Fibroblast of peridontal ligament (primary cell): ENCODE measurements around the gene PRLHR.
A peak's percentile ranks its signal among the peaks of the same experiment; 100 is the strongest.
"Not testable (repeated sequence)": the region's sequence is repeated elsewhere in the genome, so short reads cannot be mapped to it uniquely, and the experiment has no call there.

Experiments
- DNase-seq: peaks from one replicate; pipeline ENCODE4 v3.0.0-alpha.2; 2010; ENCODE audit errors: extremely low read depth

Gene PRLHR

DNA sequence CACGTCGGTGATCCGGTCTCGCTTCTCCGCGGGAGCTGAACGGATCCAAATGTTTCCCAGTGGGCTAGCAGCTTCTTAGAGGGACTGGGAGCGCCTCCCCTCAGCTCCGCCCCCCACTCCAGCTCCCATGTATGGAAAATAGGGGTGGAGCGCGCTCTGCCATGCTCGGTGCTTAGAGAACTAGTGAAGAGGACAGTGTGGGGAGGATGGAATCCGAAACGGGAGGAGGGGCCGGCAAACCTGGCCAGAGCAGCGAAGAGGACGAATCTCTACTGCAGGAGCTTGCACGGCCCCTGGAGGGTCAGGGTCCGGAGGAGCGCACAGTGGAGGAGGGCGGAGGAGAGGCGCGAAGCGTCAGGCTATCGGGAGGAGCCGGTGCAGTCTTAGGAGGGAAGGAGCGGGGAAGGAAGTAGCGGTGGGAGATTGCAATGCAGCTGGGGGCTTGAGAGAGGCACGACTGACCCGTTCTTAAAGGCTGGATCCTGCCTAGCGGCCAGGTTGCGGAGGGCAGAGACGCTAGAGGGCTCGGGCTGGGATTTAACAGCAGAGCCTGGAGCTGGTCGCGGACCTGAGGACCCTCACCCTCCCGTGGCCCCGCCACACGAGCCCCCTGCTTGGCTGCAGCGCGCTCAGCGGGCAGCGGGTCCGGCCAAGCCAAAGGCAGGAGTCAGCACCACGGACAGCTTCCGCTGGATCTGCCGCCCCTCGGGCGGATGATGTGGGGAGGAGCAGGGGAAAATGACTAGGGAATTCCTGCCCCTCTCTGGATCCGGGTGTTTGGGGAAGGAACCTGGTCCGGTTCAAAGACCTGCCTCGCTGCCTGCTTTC is at the start of gene PRLHR:
Gene PRLHR (minus strand): TSS at position 51 of the 828 bp plus-strand sequence. CDS start 404 bp downstream, outside the sequence.
- no peak for DNase-seq

GRCh38 chr10:118642228-118642627 is 46.8 kb upstream of the PRLHR start:
- DNase-seq = no peak

GRCh38 chr10:118638680-118639079 is 43.2 kb upstream of the PRLHR start:
- DNase-seq = no peak

DNA sequence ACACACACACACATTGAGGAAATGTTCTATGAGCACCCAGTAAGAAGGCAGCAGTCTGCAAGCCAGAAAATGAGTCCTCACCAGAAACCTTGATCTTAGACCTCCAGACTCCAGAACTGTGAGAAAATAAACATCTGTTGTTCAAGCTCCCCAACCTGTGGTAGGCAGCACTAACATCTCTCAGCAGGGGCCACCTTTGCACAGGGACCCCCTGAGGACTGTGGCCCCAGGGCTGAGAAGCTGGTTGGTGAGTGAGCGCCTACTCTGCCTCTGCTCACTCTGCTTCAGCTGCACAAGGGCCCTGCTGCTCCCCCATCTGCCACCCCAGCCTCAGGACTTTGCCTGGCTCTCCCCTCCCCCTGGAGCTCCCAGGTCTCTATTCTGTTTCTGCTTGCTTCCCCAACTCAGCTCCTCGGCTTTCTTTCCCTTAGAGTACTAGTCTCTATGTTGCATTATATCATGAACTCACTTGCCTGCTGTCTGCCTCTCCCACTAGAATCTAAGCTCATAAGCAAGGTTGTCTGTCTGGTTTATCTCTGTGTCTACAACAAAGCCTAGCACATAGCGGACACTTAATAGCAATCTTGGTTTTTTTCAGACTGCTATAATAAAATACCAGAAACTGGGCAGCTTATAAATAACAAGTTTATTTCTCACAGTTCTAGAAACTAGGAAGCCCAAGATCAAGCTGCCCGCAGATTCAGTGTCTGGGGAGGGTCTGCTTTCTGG is 40.4 kb upstream of the PRLHR start:
- DNase-seq = no peak

GRCh38 chr10:118633786-118634185 is 38.3 kb upstream of the PRLHR start:
- DNase-seq = no peak

- peak; percentile 27 for DNase-seq
Observed at GRCh38 chr10:118629211-118629610, 33.8 kb upstream of the PRLHR start.

- no peak for DNase-seq
Observed at GRCh38 chr10:118628397-118628796, 32.9 kb upstream of the PRLHR start.

- DNase-seq = no peak
Observed at GRCh38 chr10:118626953-118627352, 31.5 kb upstream of the PRLHR start.

GRCh38 chr10:118625504-118625903 is 30.1 kb upstream of the PRLHR start:
- no peak for DNase-seq

DNA sequence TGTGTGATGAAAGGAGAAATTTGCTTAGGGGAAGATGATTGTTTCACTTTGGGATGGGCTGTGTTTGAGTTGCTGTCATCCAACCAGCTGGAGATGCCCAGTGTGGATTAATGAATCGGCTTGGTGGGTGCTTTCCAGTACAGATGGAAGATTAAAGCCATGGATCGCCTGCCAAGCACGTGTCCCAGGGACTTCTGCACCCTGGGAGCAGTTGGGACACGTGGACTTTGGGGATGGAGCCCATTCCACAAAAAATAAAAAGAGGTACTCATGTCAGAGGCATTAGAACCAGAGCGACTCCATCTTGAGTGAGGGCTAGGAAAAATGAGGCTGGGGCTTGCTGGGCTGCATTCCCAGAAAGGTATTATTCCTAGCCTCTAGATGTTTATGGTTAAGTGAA is 29.3 kb upstream of the PRLHR start:
- no peak for DNase-seq

DNA sequence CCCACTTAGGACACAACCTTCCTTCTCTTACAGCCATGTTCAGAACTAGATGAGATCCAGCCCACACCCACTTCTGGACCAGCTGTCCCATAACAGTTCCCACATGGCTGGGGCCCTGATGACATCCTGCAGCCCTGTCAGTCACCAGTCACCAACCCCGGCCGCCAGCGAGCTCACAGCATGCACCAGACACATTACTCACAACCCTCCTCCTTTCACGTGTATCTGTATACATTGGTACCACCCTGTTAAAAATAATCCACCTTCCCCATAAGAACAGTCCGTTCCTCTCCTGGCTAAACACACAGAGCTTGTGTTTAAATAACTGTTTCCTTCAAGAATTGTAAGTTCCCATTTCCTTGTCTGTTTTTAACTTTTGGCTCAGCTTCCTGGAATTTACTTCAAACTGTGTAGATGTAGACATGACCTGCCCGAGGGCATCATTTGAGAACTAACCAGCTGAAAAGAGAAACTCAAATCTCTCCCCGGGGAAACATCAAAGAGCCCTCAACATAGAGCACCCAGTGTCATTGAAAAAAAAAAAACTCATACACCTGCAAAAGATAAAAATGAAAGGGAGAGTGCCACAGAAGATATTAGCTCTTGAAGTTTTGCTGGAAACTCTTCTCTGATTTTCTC is 26.0 kb upstream of the PRLHR start:
- no peak for DNase-seq

DNA sequence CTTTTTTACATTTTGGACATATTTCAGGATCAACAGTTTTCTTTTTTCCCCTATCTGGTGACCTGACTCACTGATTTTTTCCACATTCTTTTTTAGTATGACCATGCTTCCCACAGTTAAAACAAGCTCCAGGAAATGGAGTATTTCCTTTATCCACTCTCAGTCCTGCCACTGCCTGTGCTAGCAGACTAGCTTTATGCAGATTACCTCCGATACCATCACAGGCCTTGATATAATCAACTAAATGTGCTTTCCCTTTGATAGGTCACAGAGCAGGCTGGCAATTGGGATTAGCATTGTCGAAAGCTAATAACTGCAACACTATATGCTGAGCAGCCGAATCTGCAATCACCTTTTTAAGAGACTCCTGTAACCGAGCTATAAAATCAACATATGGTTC is 18.4 kb upstream of the PRLHR start:
- not testable (repeated sequence) for DNase-seq

- DNase-seq = no peak
Observed at GRCh38 chr10:118610577-118610976, 15.1 kb upstream of the PRLHR start.

- no peak for DNase-seq
Observed at GRCh38 chr10:118607768-118608354, 12.4 kb upstream of the PRLHR start.

GRCh38 chr10:118605694-118606093 is 10.2 kb upstream of the PRLHR start:
- no peak for DNase-seq

- no peak for DNase-seq
Observed at GRCh38 chr10:118596426-118597124, 1.1 kb upstream of the PRLHR start.

DNA sequence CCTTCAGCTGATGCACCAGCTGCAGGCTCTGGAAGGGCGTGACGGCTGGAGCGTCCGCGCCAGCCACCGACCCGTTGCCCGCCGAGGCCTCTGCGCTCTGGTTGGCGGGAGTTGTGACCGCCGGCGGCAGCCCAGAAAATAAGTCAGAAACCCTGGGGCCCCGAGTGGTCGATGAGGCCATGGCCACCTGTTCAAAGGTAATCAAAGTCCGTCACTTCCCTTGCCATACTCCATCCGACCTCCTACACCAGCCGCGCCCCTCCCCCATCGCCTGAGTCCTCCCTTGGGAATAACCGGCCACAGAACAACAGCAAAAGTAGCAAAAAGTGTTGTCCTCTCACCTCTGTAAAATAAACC is 406 bp downstream of the PRLHR start:
- no peak for DNase-seq

- DNase-seq = no peak
Observed at GRCh38 chr10:118594392-118595063, 920 bp downstream of the PRLHR start.

DNA sequence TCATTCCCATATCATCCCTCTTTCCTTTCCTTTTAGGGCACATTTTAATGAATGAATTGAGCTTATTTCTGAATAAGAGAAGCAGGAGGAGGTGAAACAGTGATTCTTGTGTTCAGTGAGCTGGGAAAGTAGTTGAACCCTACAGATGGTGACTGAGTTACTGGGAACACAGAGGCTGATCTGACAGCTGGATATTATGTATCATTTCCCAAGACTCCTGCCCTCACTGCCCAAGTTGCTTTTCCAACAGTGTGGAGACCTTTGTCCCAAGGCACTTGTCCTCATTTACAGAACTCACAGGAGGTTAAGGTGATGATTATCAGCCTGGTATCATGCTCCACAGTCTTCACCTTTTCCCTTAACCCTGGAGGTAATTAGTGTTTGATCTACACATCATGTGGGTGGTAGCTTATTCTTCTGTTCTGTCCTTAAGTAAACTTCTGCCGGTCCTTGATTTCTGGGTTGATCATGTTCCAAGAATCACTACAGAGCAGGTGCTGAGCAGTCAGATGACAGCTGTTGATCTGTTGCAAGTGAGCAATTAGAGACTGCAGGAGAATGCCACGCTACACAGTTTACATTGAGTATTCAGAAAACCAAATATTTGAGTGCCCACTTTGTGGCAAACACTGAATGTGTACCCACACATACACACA is 2.6 kb downstream of the PRLHR start:
- no peak for DNase-seq

DNA sequence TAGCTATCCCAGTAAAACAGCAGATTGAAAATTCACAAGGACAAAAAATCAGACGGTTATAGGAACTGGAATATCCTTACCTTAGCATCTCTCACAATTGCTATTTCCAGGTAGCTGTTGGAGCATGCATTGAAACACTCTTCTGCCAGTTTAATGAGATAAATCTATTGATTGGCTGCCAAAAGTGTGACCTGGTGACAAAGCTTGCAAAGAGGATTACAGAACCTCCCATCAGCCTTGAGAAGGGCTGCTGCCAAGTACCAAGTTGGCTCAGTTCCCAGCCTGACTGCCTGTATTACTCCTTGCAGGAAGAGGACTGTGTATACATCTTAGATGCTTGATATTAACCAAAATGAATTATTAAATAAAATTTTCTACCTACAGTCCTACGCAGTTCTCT is 5.1 kb downstream of the PRLHR start:
- DNase-seq = peak; percentile 13
